ENCODE results near the gene CD70. TPM values are rescaled to one million over a fixed set of nuclear protein-coding genes. Genes with fewer than 3 reads are reported as not detected.
"Not testable (repeated sequence)": the region's sequence is repeated elsewhere in the genome, so short reads cannot be mapped to it uniquely, and the experiment has no call there.

CD70 gene
- total RNA-seq, 4 donors from 2014 or later = not detected

DNA sequence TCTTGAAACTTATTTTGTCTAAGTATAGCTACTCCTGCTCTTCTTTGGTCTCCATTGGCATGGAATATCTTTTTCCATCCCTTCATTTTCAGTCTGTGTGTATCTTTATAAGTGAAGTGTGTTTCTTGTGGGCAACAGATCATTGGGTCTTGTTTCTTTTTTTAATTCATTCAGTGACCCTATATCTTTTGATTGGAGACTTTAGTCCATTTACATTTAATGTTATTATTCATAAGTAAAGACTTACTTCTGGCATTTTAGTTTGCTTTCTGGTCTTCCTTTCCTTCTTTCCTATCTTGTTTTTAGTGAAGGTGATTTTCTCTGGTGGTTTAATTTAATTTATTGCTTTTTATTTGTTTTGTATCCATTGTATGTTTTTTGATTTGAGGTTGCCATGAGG, 19.8 kb downstream of the CD70 start:
- Histone ChIP-seq H3K9me3 (no peaks in the 10 kb centered on the region), H3K4me1 (no peaks in the 10 kb centered on the region), H3K27ac (no peak overlapping the region), H3K27me3 (peaks cover 6 to 11% (median 8%) of the 10 kb centered on the region in 3 donors), H3K4me3 (no peak overlapping the region), H3K36me3 (no peaks in the 10 kb centered on the region)
- TF ChIP-seq CTCF (IDR thresholded peaks at IDR 0.05 in 4 of 5, conservative IDR thresholded peaks at IDR 0.05 in 1 of 5) (no peak), POLR2A (IDR thresholded peaks at IDR 0.05) (no peak)
- intact Hi-C loops (cut with DNase I; ENCODE audit: low total_unique reads) = no loop called here
- in situ Hi-C loops (cut with MboI; ENCODE audit: low sequenced_read_pairs in 4 of 4) = no loop called here
- DNase-seq (no peak), ATAC-seq (no peak)

DNA sequence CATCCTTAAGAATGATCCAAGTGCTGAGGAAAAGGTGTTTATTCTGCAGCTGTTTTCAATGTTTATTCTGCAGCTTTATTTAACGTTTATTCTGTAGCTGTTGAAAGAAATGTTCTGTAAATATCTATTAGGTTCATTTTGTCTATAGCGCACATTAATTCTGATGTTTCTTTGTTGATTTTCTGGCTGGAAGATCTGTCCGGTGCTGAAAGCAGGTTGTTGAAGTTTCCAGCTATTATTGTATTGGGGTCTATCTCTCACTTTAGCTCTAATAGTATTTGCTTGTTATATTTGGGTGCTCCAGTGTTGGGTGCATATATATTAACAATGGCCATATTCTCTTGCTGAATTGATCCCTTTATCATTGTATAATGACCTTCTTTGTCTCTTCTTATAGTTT, 20.2 kb downstream of the CD70 start:
- H3K4me1 ChIP-seq = no peaks in the 10 kb centered on the region
- H3K27me3 ChIP-seq = peaks cover 6 to 11% (median 8%) of the 10 kb centered on the region in 3 donors
- ATAC-seq = no peak
- DNase-seq = no peak
- H3K36me3 ChIP-seq = no peaks in the 10 kb centered on the region
- intact Hi-C loops (cut with DNase I; ENCODE audit: low total_unique reads) = no loop called here
- H3K4me3 ChIP-seq = no peak overlapping the region
- no peaks in the 10 kb centered on the region for H3K9me3 ChIP-seq
- in situ Hi-C loops (cut with MboI; ENCODE audit: low sequenced_read_pairs in 4 of 4) = no loop called here
- H3K27ac ChIP-seq = no peak overlapping the region
- TF ChIP-seq CTCF (IDR thresholded peaks at IDR 0.05 in 4 of 5, conservative IDR thresholded peaks at IDR 0.05 in 1 of 5) = no peak

DNA sequence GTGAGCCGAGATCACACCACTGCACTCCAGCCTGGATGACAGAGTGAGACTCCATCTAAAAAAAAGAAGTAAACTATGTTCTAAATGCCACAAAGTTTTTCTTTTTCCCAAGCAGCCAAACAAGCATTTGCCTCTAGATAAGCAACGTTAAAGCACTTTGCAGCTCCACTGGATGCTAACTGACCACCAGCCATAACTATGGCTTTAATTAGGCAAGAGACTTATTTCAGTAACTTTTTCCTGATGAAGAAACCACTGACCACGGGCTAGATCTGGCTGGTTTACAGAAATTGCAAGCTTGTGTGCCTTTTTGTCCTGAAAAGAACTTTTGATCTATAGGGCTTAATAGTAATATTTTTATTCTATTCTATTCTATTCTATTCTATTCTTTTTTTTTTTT, 22.1 kb downstream of the CD70 start:
- peaks cover 0 to 6% (median 0%) of the 10 kb centered on the region in 3 donors for H3K9me3 ChIP-seq
- no peaks in the 10 kb centered on the region for H3K36me3 ChIP-seq
- H3K27ac ChIP-seq = no peak overlapping the region
- peaks cover 6 to 11% (median 8%) of the 10 kb centered on the region in 3 donors for H3K27me3 ChIP-seq
- no peaks in the 10 kb centered on the region for H3K4me1 ChIP-seq
- intact Hi-C loops (cut with DNase I; ENCODE audit: low total_unique reads) (no loop called here), in situ Hi-C loops (cut with MboI; ENCODE audit: low sequenced_read_pairs in 4 of 4) (no loop called here)
- ATAC-seq (no peak), DNase-seq (no peak)
- TF ChIP-seq CTCF (IDR thresholded peaks at IDR 0.05 in 4 of 5, conservative IDR thresholded peaks at IDR 0.05 in 1 of 5) = no peak
- TF ChIP-seq POLR2A (IDR thresholded peaks at IDR 0.05) = no peak
- H3K4me3 ChIP-seq = no peak overlapping the region

DNA sequence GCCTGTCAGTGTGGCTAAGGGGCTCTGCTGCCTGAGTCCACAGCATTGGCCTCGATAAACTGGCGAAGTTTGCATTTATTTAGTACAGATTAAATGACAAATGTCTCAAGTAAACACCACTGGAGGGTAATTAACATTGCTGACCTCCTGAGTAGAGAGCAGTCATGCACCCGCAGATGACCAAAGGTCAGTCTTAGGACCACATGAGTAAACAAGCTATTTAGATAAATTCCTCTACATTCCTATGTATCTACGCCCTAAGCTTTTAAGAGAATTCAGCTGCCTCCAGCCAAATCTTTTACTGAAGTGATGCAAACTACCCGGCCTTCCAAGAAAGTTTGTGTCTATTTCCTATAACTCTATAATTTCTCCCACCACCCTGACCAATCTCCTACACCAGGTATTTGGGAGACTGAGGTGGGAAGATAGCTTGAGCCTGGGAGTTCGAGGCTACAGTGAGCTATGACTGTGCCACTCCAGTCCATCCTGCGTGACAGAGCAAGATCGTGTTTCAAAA, 22.9 kb downstream of the CD70 start:
- no peaks in the 10 kb centered on the region for H3K4me1 ChIP-seq
- intact Hi-C loops (cut with DNase I; ENCODE audit: low total_unique reads) = no loop called here
- peaks cover 6 to 11% (median 7%) of the 10 kb centered on the region in 3 donors for H3K27me3 ChIP-seq
- no peak for ATAC-seq
- H3K27ac ChIP-seq = no peak overlapping the region
- no peak for DNase-seq
- TF ChIP-seq CTCF (IDR thresholded peaks at IDR 0.05 in 4 of 5, conservative IDR thresholded peaks at IDR 0.05 in 1 of 5) = no peak
- TF ChIP-seq POLR2A (IDR thresholded peaks at IDR 0.05) = no peak
- no peak overlapping the region for H3K4me3 ChIP-seq
- H3K36me3 ChIP-seq = no peaks in the 10 kb centered on the region
- in situ Hi-C loops (cut with MboI; ENCODE audit: low sequenced_read_pairs in 4 of 4) = no loop called here
- peaks cover 0 to 9% (median 0%) of the 10 kb centered on the region in 3 donors for H3K9me3 ChIP-seq

DNA sequence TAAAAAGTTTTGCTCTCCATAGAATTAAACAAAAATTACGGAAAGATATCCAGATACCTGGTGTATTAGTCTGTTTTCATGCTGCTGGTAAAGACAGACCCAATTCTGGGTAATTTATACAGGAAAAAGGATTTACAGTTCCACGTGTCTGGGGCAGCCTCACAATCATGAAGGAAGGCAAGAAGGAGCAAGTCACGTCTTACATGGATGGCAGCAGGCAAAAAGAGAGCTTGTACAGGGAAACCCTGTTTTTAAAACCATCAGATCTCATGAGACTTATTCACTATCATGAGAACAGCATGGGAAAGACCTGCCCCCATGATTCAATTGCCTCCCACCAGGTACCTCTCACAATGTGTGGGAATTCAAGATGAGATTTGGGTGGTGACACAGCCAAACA, 24.2 kb downstream of the CD70 start:
- in situ Hi-C loops (cut with MboI; ENCODE audit: low sequenced_read_pairs in 4 of 4); H3K4me3 ChIP-seq; H3K27me3 ChIP-seq; H3K4me1 ChIP-seq; H3K36me3 ChIP-seq; H3K27ac ChIP-seq; DNase-seq; ATAC-seq; H3K9me3 ChIP-seq; intact Hi-C loops (cut with DNase I; ENCODE audit: low total_unique reads): not testable (repeated sequence)

Measured in gastrocnemius medialis (tissue), 4 donors.